Measurements from ENCODE around the gene SLC44A4. TPM values are rescaled to one million over a fixed set of nuclear protein-coding genes. Genes with fewer than 3 reads are reported as not detected.

Gene SLC44A4
- total RNA-seq, 1 experiment from 2014 or later: 3.8 TPM

DNA sequence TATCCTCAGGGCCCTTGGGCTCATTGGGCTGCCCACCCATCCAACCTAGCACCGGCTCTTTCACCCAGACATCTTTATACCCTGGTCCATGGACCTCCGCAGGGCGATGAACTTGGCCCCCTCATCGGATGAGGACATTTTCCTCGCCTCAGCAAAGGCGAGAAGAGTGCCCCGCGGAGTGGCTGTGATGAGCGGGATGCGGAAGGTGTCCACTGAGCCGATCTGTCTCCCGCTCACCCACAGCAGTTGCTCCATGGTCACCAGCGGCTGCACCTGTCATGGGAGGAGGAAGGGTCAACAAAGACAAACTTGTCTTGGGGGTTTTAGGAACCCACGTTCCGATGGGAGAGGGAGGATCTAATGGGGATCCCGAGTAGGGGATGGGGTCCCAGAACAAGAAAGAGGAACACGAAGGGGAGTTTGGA lies 16.9 kb downstream of the SLC44A4 start:
- no peak overlapping the region for H4K8ac ChIP-seq (replicated peaks; ENCODE audit: insufficient read length, low read depth, low read length)
- no peaks in the 10 kb centered on the region for H3K79me2 ChIP-seq (ENCODE audit: insufficient read depth, low read length)
- no peak overlapping the region for H2AFZ ChIP-seq (ENCODE audit: low read length)
- H2BK12ac ChIP-seq (ENCODE audit: insufficient read length, low read depth, low read length): no peak overlapping the region
- peaks cover 12% of the 10 kb centered on the region for H3K23me2 ChIP-seq (ENCODE audit: insufficient read length, low read depth, low read length, poor library complexity, severe bottlenecking)
- no peaks in the 10 kb centered on the region for H3K27me3 ChIP-seq (ENCODE audit: insufficient read depth, low read length)
- no CpG with 5 or more reads among the region's 17 CpGs for WGBS (ENCODE audit: extremely low coverage, insufficient read length, low lambda C conversion rate)
- H3K27ac ChIP-seq (ENCODE audit: insufficient read length, low read depth, low read length): no peak overlapping the region
- H3K9ac ChIP-seq (ENCODE audit: extremely low read depth, insufficient read length, low read length): peak overlapping the region; percentile 57
- no peak overlapping the region for H4K91ac ChIP-seq (ENCODE audit: insufficient read length, low read depth, low read length)
- no peak overlapping the region for H3K4ac ChIP-seq (ENCODE audit: low read depth, low read length)
- Mint-ChIP-seq H3K4me1 (peaks cover 13 to 20% of the 10 kb centered on the region in 2 experiments), H3K36me3 (ENCODE audit: insufficient read depth in 1 of 3, low read depth in 3 of 3) (peaks cover 6 to 29% (median 17%) of the 10 kb centered on the region in 3 experiments; a peak in 6 of 7 replicates), H3K27ac (peak overlapping the region in 2 of 3 experiments; percentile 33 to 89; a peak in 3 of 7 replicates), H3K4me3 (peak overlapping the region; percentile 84 to 98), H3K27me3 (ENCODE audit: low read depth) (peaks cover 2% of the 10 kb centered on the region), H3K9me3 (no peaks in the 10 kb centered on the region; a peak in 1 of 5 replicates)
- no peak overlapping the region for H2AK5ac ChIP-seq (ENCODE audit: insufficient read length, low read length)
- no peak overlapping the region for H3K56ac ChIP-seq (ENCODE audit: insufficient read length, low read depth, low read length)
- no peak overlapping the region for H2BK5ac ChIP-seq (ENCODE audit: insufficient read length, low read length)
- H4K5ac ChIP-seq (ENCODE audit: insufficient read length, low read depth, low read length): no peak overlapping the region
- no peak overlapping the region for H2BK20ac ChIP-seq (ENCODE audit: low read depth, low read length, poor library complexity, severe bottlenecking)
- DNase-seq: no peak
- TF ChIP-seq, protein P1, sequence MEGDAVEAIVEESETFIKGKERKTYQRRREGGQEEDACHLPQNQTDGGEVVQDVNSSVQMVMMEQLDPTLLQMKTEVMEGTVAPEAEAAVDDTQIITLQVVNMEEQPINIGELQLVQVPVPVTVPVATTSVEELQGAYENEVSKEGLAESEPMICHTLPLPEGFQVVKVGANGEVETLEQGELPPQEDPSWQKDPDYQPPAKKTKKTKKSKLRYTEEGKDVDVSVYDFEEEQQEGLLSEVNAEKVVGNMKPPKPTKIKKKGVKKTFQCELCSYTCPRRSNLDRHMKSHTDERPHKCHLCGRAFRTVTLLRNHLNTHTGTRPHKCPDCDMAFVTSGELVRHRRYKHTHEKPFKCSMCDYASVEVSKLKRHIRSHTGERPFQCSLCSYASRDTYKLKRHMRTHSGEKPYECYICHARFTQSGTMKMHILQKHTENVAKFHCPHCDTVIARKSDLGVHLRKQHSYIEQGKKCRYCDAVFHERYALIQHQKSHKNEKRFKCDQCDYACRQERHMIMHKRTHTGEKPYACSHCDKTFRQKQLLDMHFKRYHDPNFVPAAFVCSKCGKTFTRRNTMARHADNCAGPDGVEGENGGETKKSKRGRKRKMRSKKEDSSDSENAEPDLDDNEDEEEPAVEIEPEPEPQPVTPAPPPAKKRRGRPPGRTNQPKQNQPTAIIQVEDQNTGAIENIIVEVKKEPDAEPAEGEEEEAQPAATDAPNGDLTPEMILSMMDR (conservative IDR thresholded peaks at IDR 0.05): no peak
- no peak overlapping the region for H3K23ac ChIP-seq (ENCODE audit: insufficient read length, low read depth, low read length)
- no peak overlapping the region for H3K18ac ChIP-seq (ENCODE audit: insufficient read length, low read depth, low read length)
- H3K4me2 ChIP-seq (ENCODE audit: insufficient read depth, insufficient read length, low read length): peak overlapping the region; percentile 80
- H3K14ac ChIP-seq (ENCODE audit: insufficient read depth, low read length): no peak overlapping the region
- no peaks in the 10 kb centered on the region for H3K79me1 ChIP-seq (ENCODE audit: insufficient read depth, low read depth, low read length, poor library complexity, severe bottlenecking)
- H3T11ph ChIP-seq (ENCODE audit: low read length): no peak overlapping the region
- H3K9me3 ChIP-seq (ENCODE audit: control insufficient read depth, low read depth, low read length): no peaks in the 10 kb centered on the region
- H3K4me1 ChIP-seq (ENCODE audit: insufficient read depth, low read length): no peaks in the 10 kb centered on the region
- no peak overlapping the region for H2BK120ac ChIP-seq (ENCODE audit: low read depth, low read length, poor library complexity, severe bottlenecking)
- H4K20me1 ChIP-seq (ENCODE audit: control insufficient read depth, insufficient read depth, insufficient read length): no peaks in the 10 kb centered on the region
- H2BK15ac ChIP-seq (ENCODE audit: low read depth, low read length): no peak overlapping the region
